Retina (tissue), 1 donor: ENCODE data around the gene PKP1.

ENCODE experiments used
- DNase-seq: peaks from one replicate; pipeline ENCODE4 v3.0.0-alpha.2; 2016

PKP1 gene

DNA sequence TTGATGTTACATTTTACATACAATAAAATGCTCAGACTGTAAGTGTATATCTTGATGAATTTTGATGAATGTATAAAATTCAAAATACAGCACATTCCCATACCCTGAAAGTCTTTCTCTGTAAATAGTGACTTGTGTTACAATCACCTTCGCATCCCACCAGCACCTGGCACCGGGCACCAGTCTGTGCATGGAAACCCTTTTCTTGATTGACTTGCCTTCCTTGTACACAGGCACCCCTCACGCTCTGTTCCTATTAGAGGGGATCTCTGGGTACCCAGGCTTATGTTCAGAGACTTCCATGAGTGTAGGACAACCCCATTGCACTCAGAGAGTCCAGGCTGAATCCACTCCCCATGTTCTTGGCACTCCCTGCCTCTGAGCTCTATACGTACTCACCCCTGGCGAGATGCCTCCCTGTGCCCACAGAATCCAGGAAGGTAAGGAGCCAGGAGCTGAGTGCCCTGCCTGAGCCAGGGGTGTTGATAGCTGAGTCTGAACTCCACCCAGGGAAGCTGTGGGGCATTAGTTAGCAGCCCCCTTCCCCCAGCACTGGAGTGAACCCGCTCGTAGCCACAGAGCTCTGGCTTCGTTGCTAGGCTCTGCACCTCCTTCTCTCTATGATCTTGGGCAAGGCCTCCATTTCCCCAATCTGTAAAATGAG is 22.5 kb upstream of the PKP1 start:
- no peak for DNase-seq

DNA sequence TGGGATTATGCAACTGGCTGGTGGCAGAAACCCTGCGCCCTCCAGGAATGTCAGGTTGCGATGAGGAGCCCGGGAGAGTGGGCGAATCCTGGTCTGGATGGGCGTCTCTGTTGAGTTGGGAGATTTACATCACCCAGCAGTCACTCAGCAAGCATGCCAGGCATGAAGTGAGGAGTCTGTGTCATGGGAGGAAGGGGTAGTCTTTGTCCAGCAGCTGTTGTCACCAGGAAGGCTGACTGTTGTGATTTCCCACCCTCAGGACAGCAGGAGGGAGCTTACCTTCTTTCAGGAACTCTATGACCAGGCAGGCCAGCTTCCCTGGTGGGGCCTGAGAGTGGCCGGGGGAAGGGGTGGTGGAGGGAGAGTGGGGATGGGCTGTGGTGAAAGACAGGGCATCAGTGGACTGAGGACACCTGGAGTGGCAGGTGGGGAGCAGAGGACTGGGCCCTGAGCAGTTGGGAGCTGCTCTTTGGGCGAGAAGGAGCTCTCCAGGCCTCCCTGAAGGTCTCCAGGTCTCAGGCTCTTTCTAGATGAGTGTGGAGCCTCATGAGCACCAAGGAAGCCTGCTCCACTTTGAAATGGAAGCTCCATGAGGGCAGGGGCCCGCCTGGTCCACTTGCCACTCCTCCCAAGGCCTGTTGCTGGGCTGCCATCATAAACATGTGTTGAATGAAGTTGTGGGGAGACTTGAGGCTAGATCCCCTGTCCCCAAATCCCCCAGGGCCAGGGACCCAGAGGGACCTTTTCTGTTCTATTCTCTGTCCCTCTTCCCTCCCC is 21.3 kb upstream of the PKP1 start:
- DNase-seq: no peak

DNA sequence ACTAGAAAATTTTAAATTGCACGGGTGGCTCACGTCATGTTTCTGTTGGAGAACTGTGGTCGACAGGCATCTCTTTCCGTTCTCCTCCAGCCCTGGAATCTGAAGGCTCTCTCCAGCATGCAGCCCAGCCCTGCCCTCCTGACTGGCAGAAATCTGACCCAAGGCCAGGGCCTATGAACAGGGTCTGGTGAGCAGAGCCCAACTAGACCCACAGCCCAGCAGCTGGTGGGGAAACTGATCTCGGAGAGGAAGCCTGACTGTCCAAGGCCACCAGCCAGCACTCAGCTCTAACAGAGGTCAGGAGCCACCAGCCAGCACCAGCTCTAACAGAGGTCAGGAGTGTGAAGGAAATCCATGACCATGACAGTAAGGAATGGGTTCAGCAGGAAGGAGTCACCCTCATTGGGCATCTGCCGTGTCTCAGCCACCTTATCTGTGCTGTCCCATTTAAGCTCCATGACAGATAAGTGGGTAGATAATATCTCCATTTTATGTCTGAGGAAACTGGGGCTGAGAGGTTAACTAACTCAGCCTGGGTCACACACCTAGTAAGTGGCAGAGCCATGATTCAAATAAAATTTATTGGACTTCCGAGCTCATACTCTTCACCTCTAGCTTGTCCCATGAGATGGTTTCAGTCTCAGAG is 20.2 kb upstream of the PKP1 start:
- DNase-seq: peak; percentile 1

DNA sequence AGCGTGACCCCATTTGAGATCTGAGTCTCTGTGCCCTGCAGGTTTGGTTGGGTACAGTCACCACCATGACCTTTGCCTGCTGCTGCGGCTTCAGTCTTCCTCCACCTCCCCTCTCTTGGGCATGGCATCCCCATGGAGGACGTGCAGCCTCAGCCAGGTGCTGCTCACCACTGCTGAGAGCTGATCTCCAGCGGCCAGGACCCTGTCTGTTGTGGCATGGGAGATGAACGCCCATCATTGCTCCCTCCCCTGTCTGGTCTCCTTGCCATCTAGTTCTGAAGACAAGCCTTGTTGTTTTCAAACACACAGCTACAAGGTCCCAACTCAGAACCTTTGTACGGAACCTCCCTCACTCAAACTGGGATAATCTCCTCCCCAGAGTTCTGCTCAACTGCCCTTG is 19.2 kb upstream of the PKP1 start:
- no peak for DNase-seq

DNA sequence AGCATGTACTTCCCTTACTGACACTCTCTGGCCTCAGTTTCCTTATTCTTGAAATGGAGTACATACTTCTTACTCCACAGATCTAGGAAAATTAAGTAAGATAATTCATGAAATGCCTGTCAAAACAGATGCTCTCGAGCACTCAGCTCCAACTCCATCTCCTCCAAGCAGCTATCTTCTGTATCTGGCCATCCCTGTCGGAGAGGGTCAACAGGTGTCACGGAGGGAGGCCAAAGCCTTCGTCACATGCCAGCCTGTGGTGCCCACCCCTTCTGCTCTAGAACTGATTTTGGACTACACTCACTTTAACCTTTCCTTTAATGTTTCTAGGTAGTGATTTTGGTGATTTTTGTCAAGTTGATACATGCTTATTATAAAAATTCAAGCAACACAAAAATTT is 18.8 kb upstream of the PKP1 start:
- DNase-seq: peak; percentile 1

DNA sequence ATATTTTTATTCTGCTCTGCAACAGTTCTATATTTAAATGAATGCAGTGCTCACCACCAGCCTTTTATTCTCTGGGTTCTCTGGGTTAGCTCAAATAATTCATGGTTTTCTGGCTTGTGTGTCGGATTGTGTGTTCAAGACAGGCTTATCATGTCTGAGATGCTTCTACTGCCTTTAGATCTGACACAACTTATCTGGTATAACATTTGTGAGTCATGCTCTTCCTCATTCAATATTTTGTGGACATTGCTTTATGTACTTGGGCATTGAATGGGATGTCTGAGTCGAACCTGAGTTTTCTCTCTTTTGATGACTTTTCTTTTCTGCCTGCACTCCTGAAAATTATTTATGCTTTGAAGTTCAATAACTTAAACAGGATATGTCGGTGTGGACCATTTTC is 17.6 kb upstream of the PKP1 start:
- DNase-seq: no peak

DNA sequence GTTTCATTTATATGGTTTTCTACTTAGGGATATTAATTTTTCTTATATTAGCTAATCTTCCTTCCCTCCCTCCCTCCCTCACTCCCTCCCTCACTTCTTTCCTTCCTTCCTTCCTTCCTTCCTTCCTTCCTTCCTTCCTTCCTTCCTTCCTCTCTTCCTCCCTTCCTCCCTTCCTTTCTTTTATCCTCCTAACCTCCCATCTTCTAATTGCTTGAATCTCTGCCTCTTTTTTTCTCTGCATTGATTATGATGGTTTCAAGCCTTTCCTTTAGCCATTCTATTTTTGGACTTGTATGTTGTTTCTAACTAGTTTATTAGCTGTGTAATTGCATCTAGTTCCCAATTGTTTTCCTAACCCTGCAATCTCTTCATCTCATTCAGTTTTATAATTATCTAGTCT is 17.0 kb upstream of the PKP1 start:
- no peak for DNase-seq

DNA sequence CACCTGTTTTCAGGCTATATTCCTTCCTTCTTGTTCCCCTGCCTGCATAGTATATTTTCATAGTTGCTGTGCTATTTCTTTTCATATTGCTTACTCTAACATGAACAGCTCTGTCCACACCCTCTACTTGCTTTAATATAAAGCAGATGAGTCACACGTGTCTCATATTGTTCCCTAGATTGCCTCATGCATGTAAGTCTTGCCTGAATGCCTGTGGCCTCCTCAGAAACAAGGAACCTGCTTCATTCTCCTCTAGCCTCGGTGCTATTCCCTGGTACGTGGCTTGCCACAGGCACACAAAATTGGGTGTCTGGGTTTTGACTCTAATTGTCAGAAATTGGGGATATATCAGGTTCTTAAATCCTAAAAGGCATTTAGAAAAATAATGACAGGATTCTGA is 16.5 kb upstream of the PKP1 start:
- DNase-seq: no peak

DNA sequence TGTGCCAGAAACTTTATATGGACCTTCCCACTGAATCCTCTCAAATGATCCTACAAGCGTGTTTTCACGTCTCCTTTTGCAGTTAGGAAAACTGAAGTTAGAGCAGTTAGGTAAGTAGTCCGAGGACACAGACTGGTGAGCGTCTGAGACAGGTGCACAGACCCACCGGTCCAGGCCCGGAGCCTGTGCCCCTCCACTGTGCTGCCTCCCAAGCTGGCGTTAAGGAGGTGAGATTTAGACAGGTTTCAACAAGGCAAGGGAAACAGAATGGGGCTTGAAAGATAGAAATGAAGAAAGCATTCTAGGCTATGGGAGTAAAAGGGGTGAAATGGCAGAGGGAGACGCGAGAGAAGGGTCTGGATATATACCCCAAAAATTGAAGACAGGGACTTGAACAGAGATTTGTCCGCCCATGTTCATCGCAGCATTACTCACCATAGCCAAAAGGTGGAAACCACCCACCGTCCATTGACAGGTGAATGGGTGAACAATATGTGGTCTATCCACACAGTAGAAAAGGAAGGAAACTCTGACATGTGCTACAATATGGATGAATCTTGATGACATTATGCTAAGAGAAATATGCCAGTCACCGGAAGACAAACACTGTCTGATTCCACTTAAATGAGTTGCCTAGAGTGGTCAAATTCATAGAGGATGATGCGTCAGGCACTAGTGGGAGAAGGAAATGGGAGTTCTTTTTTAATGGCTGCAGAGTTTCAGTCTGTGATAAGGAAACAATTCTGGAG is 15.7 kb upstream of the PKP1 start:
- DNase-seq: no peak

DNA sequence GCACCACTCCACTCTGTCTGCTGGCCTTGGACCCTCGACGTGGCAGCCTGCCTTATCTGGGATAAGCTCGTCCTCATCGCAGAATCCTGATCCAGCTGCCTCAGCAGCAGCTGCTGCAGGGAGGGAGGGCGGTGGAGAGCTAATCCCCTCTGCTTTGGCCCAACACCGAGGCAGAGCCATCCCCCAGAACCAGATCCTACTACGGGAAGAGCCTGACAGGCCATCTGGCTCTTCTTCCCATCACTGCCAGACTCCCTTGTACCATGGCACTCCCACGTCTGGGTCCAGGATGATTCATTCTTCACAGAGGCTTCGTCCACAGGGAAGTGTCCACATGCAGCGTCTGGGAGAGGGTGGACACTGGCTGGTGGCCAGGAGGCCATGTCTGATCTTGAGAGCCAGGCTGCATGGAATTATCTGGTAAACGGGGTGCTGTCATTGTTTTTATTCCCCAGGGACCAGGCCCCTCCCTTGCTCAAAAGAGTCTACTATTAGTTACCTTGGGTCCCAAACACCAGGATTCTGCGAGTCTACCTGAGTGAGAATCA is 14.6 kb upstream of the PKP1 start:
- peak; percentile 62 for DNase-seq

DNA sequence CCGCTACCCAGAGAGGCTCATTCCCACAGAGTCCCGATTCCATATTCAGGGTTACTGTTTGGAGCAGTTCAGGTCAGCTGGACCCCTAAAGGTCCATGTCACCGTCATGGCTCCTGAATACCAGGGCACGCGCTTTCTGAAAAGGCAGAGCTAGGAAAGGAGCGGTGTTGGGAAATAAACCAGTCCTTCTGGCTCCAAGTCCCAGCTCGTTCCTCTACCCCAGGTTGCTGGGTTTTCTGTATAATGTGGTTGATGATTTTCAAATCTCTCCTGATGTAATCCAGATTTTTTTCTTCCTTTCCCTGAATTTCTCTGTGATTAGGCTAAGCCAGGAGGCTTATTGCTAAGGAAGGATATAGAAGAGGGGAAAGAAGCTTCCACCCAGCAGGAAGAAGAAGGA is 14.0 kb upstream of the PKP1 start:
- DNase-seq: no peak

DNA sequence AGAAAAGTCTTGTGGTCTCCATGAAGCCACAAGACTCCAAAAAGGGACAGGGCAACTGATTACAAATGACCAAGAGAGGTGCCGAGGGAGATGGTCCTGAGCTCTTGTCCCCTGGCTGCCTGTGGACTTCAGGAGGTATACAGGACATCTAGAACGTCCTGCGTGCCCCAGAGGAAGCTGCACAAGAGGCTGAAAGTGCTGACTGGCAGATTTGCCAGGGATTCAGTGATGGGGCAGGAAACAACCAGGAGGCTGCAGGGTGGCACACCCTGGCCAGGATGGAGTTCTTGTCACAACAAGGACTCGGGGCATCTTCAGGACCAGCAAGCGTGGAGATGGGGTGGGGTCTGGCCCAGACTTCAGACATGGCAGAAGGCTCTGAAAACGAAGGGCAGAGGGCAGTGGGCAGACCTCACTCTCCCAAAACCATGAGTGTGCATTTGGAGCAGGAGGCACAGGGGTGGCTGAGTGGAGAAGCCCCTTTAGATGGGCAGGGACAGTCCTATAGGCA is 13.4 kb upstream of the PKP1 start:
- DNase-seq: no peak

DNA sequence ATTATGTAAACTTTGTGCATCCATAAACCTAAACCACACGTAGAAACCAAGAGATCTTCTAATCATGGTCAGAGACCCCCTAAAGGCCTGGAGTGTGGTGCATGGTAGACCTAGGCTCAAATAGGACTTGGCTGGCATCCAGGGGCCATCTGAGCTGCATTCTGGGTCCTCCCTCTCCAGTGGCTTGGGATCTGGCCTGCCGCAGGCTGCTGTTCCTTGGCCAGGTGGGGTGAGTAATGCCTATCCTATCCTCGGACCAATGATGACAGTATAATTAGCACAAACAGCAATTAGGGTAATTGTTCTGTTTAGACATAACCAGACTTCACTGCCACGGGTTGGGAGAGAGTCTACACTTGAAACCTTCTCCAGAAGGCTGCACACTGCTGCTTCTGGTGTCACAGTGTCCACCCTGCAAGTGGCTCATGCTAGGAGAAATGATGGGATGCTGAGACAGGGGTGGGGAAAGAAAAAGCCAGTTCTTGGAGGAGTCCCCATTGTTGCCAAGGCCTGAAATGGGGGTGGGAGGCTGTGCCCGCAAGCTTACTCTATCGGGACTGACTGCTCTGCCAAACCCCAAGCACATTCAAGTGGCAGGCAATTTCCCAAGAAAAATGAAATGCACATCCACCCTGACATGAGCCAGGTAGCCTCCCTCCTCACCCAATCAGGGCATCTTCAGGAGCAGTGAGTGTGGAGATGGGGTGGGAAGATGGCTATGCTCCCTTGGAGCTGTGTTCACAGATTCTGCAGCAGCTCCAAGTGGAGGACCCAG is 12.5 kb upstream of the PKP1 start:
- DNase-seq: no peak

DNA sequence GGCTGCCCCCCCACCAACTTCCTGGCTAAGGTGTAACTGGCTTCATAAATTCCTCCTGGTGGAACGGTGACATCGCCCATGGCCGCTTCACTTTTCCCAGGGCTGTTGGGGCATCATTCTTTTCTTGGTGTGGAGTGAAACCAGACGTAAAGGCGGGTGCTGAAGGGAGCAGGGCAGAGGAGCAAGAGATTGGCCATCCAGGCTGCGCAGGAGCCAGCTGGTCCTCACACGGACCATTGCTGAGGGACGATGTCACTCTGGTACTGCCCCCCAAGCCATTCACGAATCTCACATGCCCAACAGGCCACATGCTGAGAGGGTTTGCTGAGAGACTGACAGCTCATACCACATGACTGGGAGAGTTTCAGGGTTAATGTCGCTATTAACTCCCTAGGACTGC is 10.5 kb upstream of the PKP1 start:
- DNase-seq: no peak

DNA sequence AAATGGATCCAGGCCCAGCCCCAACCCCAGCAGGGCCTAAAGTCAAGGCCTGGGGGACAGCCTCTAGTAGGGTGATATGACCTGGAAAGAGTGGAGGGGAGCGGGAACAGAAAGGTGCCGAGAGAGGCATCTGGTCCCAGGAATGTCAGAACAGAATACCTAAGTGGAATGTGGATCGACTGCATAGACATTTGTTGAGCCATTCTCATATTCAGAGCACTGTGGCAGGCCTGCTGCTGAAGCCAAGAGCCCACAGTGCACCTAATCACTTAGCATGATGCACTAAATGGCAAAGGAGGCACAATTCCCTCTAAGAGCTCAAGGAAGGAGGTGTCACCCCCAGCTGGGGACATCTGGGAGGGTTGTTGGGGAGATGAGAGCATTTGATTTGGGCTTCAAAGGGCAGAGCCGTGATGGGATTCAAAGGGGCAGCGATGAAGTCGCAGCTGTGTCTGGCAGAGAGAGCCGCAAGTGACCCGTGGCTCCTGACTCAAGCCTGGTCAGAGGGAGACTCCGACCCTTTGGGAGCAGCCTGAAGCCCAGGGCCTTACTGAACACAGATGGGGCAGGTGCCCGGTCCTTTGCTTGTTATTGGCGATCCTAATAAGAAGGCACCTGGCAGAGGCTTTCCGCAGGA is 8.6 kb upstream of the PKP1 start:
- no peak for DNase-seq

DNA sequence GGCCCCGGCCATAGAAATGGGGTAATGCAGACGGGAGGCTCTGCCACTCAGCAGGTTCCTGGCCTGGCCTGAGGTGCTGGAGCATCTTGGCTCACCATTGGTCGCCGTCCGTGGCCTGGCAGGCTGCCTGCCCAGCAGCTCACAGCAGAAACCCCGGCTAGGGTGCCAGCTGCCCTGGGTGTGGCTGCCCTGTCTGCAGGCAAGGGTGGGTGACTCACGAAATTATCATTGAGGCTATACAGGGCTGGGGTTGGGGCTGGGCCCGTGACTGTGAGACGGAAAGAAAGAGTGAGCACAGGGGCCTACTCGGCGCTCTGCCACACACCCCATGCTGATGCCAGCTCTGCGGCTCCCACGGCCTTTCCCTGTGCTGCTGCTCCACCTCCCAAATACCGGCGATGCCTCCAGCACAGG is 8.0 kb upstream of the PKP1 start:
- DNase-seq: no peak

DNA sequence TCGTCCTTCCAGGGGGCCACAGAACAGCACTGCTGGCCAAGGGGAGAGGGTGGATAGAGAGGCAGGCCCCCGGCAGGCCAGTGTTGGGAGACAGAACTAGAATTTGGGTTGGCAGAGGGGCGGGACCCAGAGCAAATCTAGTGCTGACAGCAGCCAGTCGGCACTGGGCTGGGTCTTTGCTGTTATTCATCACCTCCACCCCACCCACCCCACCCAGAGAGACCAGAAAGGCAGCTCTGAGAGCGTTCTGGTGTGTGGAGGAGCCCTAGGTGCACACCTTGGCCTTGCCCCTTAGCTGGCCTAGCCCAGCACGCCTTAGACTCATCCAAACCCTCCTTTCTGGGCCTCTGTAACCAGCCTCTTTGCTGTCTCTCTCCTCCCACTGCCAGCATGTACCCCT is 6.4 kb upstream of the PKP1 start:
- no peak for DNase-seq

DNA sequence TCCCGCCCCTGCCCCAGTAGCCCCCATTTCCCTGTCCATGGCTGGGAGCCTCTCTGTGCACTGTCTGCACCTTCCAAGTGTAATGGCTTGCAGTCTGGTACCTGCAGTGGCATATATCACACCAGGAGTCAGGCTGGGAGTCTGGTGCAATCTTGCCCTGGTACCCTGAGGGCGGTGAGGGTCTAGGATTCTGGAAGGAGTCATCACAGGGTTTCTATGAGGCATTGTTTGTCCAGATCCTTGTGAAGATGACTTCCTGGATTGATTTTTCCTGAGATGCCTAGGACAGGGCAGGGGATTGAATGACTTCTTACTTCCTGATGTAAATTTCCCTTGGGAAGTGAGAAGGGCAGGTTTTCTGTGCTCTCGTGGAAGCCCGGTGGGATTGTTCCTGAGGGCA is 5.9 kb upstream of the PKP1 start:
- no peak for DNase-seq

DNA sequence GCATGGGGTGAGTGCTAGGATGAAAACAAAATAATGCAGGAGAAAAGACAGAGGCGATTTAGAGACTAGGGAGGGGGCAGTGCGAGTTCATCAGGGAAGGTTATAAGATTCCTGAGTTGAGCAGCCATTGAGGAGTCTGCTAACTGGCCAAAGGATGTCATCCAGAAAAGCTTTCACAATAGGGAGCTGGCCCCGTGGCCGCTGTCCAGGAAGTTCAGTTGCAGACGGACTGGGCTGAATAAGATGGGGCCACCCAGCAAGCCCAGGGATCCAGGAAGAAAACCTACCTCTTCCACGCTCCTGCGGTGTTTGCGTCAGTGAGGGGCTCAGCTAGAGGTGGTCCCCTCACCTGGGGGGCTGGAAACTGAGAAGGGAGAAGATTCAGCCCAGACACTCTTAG is 4.0 kb upstream of the PKP1 start:
- no peak for DNase-seq

DNA sequence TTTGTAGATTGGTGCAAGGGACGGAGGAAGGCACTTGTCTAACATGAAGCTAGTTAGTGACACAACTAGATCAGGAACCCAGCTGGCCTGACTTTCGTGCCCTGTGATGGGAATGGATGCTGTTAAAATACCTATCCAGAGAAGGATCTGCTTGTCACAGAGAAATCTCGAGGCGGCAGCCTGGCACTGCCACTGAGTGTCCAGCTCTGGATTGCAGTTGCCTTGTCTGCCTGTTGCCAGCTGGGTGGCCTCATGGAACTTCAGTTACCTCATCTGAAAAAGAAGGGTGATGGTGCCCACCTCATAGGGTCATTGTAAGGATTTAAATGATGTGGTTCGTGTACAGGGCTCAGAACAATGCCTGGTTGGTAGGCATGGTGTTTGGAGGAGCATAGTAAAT is 2.4 kb upstream of the PKP1 start:
- no peak for DNase-seq

DNA sequence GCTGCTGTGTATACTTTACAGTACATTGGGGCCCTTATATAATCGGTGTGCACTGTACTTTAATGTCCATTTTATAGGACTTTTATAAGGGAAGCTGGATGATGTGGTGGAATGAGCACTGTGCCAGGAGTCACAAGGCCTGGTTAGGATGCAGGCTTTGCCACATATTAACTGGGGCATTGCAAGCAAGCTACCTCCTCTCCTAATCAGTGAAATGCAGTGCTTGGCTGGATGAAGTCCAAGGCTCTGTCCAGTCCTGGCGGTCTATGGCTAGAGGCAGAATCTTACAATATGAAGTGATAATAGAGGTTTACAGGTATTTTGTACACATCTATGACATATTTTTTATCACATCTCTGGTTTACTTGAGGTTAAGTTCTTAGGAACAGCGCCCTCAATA is 1.7 kb upstream of the PKP1 start:
- DNase-seq: no peak

DNA sequence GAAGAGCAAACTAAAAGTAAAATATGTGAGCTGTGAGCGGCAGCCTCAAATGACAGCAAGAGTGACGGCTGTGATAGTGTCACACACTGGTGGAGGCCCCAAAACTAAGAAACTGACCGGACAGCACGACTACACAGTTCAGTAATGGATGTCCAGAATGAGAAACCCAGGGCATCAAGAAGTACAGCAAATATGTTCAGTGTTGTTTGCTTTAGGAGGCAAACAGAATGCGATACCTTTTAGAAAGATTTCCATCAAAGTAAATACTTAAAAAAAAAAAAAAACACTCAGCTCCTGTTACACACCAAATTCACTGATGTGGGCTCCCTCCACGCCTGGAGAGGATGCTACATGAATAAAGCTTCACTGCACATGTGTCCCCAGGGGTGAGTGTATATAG is 1.1 kb upstream of the PKP1 start:
- no peak for DNase-seq
